Right lobe of liver (tissue), 6 donors: ENCODE results near the gene NOS1AP. TPM values are rescaled to one million over a fixed set of nuclear protein-coding genes. Genes with fewer than 3 reads are reported as not detected.

Experiments used
- ATAC-seq, 4 donors: fragments of 200-7000 bp; cut with Tn5 transposase; one replicate each; pipeline ENCODE4 v1.9.1; 2020; ENCODE audit warnings: mild to moderate bottlenecking in 4 of 4, moderate library complexity in 4 of 4
- DNase-seq, 3 donors: peaks; one replicate each; pipeline ENCODE4 v3.0.0-alpha.2; 2020
- H3K27ac ChIP-seq, 3 donors: fragments of 200-600 bp; one replicate each; pipeline ENCODE4 v1.8.0; 2022
- H3K27me3 ChIP-seq, 2 donors: fragments of 200-600 bp; one replicate each; pipeline ENCODE4 v1.8.0; 2022
- H3K36me3 ChIP-seq, 4 donors: fragments of 200-600 bp; sonication (generic) in 1 of 4; one replicate each; pipeline versions ENCODE4 v1.5.1 to v1.8.0; 2017 to 2022; ENCODE audit warnings: control low read depth in 1 of 4
- H3K4me1 ChIP-seq, 4 donors: fragments of 200-600 bp; sonication (generic) in 1 of 4; one replicate each; pipeline versions ENCODE4 v1.5.1 to v1.8.0; 2017 to 2022; ENCODE audit warnings: control low read depth in 1 of 4
- H3K4me3 ChIP-seq, 3 donors: fragments of 200-600 bp; one replicate each; pipeline ENCODE4 v1.8.0; 2022
- H3K9me3 ChIP-seq, 4 donors: fragments of 200-600 bp; sonication (generic) in 1 of 4; one replicate each; pipeline versions ENCODE4 v1.5.1 to v1.8.0; 2017 to 2022; ENCODE audit warnings: control low read depth in 1 of 4
- POLR2A ChIP-seq: fragments of 450-650 bp; IDR thresholded peaks from one replicate; pipeline ENCODE4 v1.6.1; 2017; ENCODE audit warnings: antibody characterized with exemption, mild to moderate bottlenecking
- WGBS: methylation state at CpG from one replicate; pipeline ENCODE4 v1.1.6; 2018; ENCODE audit warnings: low coverage, low lambda C conversion rate; ENCODE audit not compliant: insufficient coverage; ENCODE audit errors: missing lambda C conversion rate; 5-methylcytosine and 5-hydroxymethylcytosine counted together
- intact Hi-C, 2 donors: fragments of 100-400 bp; cut with DNase I; formaldehyde crosslinking; loops; one replicate each; pipeline versions ENCODE4 v1.11.2 to v1.14.1; 2022
- total RNA-seq, 6 experiments: library from RNA; depleted of rRNA in 2 of 6; stranded (reverse); fragments of >200 nt in 2 of 6; fragmentation: NEBNext Ultra II Directional in 3 of 6; extraction: Animal tissue kit (Norgen Biotek cat#: 25700) in 3 of 6; gene quantifications; one replicate each; pipeline versions ENCODE4 v1.1.0 to v1.2.4, GENCODE V29; 2016 to 2023
- TF ChIP-seq, protein P1 (sequence below), 4 donors: fragments of 200-600 bp in 3 of 4; fragments of 450-650 bp in 1 of 4; IDR thresholded peaks; one replicate each; pipeline versions ENCODE4 v1.5.1 to v1.8.0; 2016 to 2022; ENCODE audit warnings: antibody characterized with exemption in 4 of 4, mild to moderate bottlenecking in 2 of 4
- donor health status: DM: no; HTN: yes; CAD: no.
- donor health status: DM: no; HTN: no; CAD: no.
- donor health status: DM: no; HTN: no; CAD: no.
- donor health status: DM: no; HTN: yes; CAD: no.
- donor health status: DM: no; HTN: yes; CAD: no.

Gene NOS1AP
- total RNA-seq, 6 experiments from 2014 or later: 4.7 to 24.8 (median 11.6) TPM

DNA sequence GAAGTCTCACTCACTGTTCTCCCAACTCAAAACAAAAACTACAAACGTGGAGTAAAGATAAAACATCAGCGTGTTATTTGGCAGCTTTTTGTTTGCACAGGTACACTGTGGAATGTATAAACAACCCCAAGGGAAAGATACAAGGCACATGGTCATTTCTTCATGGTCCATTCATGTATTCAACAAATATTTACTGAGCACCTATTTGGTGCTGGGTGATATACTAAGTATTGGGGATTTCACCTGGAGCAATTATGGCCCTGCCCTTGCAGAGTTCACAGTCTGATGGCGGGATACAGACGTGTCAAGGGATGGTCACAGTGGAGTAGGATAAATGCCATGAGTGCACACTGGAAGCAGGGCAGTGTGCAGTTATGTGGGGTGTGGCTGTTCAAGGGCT is 171.1 kb downstream of the NOS1AP start:
- Histone ChIP-seq H3K9me3 (no peaks in the 10 kb centered on the region), H3K27me3 (no peaks in the 10 kb centered on the region), H3K4me1 (peaks cover 0 to 32% (median 10%) of the 10 kb centered on the region in 4 donors), H3K4me3 (no peak overlapping the region), H3K36me3 (no peaks in the 10 kb centered on the region), H3K27ac (peak overlapping the region in 1 of 3 donors; percentile 29)
- intact Hi-C loops: no loop called here
- DNase-seq: no peak
- peak in 2 of 4 donors; percentile 5 to 28 for ATAC-seq
- 32% methylated on average over 2 of the region's 4 CpGs for WGBS
- TF ChIP-seq, protein P1, sequence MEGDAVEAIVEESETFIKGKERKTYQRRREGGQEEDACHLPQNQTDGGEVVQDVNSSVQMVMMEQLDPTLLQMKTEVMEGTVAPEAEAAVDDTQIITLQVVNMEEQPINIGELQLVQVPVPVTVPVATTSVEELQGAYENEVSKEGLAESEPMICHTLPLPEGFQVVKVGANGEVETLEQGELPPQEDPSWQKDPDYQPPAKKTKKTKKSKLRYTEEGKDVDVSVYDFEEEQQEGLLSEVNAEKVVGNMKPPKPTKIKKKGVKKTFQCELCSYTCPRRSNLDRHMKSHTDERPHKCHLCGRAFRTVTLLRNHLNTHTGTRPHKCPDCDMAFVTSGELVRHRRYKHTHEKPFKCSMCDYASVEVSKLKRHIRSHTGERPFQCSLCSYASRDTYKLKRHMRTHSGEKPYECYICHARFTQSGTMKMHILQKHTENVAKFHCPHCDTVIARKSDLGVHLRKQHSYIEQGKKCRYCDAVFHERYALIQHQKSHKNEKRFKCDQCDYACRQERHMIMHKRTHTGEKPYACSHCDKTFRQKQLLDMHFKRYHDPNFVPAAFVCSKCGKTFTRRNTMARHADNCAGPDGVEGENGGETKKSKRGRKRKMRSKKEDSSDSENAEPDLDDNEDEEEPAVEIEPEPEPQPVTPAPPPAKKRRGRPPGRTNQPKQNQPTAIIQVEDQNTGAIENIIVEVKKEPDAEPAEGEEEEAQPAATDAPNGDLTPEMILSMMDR (IDR thresholded peaks at IDR 0.05): no peak
- no peak for TF ChIP-seq POLR2A

DNA sequence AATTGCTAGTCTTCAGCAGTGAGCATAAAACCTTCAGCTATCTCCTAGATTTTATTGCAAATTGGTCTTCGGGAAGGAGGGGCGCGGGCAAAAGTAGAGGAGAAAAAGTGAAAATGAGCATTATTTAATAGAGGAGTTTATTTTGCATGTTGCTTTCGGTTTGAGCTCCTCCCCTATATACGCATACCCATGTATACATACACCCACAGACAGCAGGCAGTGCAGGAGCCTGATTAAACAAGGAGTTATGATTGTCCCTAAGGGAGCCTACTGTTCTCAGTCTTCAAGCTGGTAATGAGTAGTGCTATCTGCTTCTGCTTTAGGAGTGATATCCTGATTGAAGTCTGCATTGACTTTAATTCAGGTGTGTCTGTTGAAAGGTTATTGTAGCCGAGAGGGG is 173.3 kb downstream of the NOS1AP start:
- Histone ChIP-seq H3K4me3 (no peak overlapping the region), H3K27ac (no peak overlapping the region), H3K4me1 (peaks cover 0 to 27% (median 12%) of the 10 kb centered on the region in 4 donors), H3K9me3 (no peaks in the 10 kb centered on the region), H3K27me3 (no peaks in the 10 kb centered on the region), H3K36me3 (no peaks in the 10 kb centered on the region)
- intact Hi-C loops: no loop called here
- DNase-seq (no peak), ATAC-seq (no peak)
- 88% methylated on average over 6 of the region's 6 CpGs for WGBS
- no peak for TF ChIP-seq POLR2A
- TF ChIP-seq, protein P1 (IDR thresholded peaks at IDR 0.05): no peak

DNA sequence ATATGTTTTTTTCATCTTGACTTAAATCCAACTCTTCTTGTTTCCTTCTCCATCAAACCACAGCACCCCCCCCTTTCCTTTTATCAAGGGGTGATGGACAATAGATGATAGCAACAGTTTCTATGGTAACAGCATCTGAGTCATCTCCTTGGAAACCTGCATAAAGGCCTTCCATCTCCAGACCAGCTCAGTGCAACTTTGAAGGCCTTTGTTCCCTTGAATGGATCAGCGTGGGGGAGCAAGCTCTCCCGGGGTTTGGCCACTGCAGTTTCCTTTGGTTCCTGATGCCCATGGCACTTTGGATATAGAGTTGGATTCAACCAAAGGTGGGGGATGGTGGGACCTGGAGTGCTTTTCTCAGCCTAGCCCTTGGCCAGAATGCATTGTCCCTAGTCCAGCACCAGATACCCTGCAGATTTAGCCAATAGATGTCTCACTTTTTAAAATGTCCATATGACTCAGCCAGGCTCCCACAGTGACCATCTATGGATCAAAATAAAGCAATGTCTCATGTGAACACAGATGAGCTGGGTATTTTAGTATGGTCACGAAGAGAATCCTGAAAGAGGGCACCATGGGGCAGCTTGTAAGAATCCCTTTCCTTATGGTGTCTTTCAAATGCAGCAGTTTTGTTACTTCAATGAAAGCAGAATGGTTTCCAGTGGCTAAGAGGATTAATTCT is 179.5 kb downstream of the NOS1AP start:
- H3K36me3 ChIP-seq: no peaks in the 10 kb centered on the region
- H3K9me3 ChIP-seq: no peaks in the 10 kb centered on the region
- no CpG with 5 or more reads among the region's 3 CpGs for WGBS
- H3K27ac ChIP-seq: no peak overlapping the region
- intact Hi-C loops: no loop called here
- H3K4me3 ChIP-seq: no peak overlapping the region
- no peaks in the 10 kb centered on the region for H3K27me3 ChIP-seq
- TF ChIP-seq POLR2A: no peak
- TF ChIP-seq, protein P1 (IDR thresholded peaks at IDR 0.05): no peak
- DNase-seq (no peak), ATAC-seq (no peak)
- peaks cover 0 to 31% (median 11%) of the 10 kb centered on the region in 4 donors for H3K4me1 ChIP-seq

DNA sequence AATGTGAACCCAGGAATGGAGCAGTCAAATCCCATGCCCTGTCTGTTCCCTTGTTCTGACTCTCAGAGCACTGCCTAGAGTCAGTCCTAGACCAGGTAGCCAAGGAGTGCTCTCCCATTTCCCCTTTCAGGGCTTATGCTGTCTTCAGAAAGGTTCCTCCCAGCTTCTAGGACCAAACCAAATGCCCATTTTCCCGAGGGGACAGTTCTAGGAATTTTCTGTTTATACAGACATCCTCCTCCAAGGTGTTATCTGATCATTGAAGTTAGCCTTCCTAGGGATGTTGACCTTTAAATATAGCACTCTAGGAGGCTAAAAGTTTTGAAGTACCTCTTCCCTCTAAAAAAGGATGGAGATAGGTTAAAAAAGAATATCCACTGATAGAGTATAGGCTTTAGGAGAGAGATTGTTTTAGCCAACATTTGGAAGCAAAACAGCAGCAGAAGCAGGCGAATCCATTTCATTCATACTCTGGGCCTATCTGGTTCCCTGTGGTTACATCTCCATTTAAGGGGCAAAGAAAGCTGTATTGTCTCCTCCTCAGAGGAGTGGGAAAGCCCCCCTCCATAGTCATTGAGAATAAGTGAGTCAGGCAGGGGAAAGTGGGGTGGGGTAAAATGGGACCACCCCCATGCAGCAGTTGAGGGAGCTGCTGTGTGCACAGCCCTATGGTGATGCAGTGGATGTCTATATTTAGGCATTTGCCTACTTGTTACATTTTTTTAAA is 180.7 kb downstream of the NOS1AP start:
- no peaks in the 10 kb centered on the region for H3K27me3 ChIP-seq
- intact Hi-C loops: no loop called here
- H3K9me3 ChIP-seq: no peaks in the 10 kb centered on the region
- H3K27ac ChIP-seq: no peak overlapping the region
- no peak for ATAC-seq
- no peak overlapping the region for H3K4me3 ChIP-seq
- 67% methylated on average over 2 of the region's 2 CpGs for WGBS
- DNase-seq: no peak
- TF ChIP-seq POLR2A: no peak
- TF ChIP-seq, protein P1 (IDR thresholded peaks at IDR 0.05): no peak
- no peaks in the 10 kb centered on the region for H3K36me3 ChIP-seq
- H3K4me1 ChIP-seq: peaks cover 0 to 35% (median 11%) of the 10 kb centered on the region in 4 donors
